WTC11 (cell line): ENCODE measurements around the gene NXT1. TPM values are rescaled to one million over a fixed set of nuclear protein-coding genes. Genes with fewer than 3 reads are reported as not detected.

Experiments used
- ATAC-seq: fragments of 200-7000 bp; cut with Tn5 transposase; 2 replicates; pipeline ENCODE4 v1.10.0; 2021; ENCODE audit warnings: mild to moderate bottlenecking, moderate library complexity
- CTCF ChIA-PET: fragments of 300-600 bp; sonication (Branson Sonifier 250); formaldehyde crosslinking; loops from one replicate; lab custom pipeline; 2021; ENCODE audit warnings: antibody characterized with exemption; lab: Charles Lee
- POLR2A ChIA-PET: fragments of 350-600 bp; sonication (Branson Sonifier 250); formaldehyde crosslinking; loops from one replicate; lab custom pipeline; 2021; ENCODE audit warnings: antibody characterized with exemption; lab: Charles Lee
- DNase-seq: peaks from one replicate; pipeline ENCODE4 v3.0.0; 2021; ENCODE audit warnings: low spot score
- H3K27ac Mint-ChIP-seq: 2 replicates; pipeline ENCODE4 v1.8.0; 2021; ENCODE audit warnings: mixed read lengths
- H3K27me3 Mint-ChIP-seq: 2 replicates; pipeline ENCODE4 v1.8.0; 2021; ENCODE audit warnings: low read depth, mild to moderate bottlenecking, moderate library complexity, mixed read lengths
- H3K36me3 Mint-ChIP-seq: 2 replicates; pipeline ENCODE4 v1.8.0; 2021; ENCODE audit warnings: mixed read lengths
- H3K4me1 Mint-ChIP-seq: 2 replicates; pipeline ENCODE4 v1.8.0; 2022; ENCODE audit warnings: mixed read lengths
- H3K4me3 Mint-ChIP-seq: 2 replicates; pipeline ENCODE4 v1.8.0; 2021; ENCODE audit warnings: mild to moderate bottlenecking, moderate library complexity, mixed read lengths
- H3K9me3 Mint-ChIP-seq: 2 replicates; pipeline ENCODE4 v1.8.0; 2021; ENCODE audit warnings: mixed read lengths
- ATF1 ChIP-seq: sonication (generic); formaldehyde crosslinking; IDR thresholded peaks from 2 replicates; pipeline ENCODE4 v1.8.1; 2023; ENCODE audit warnings: mild to moderate bottlenecking, moderate library complexity, missing genetic modification reagents
- ESRRA ChIP-seq: sonication (generic); formaldehyde crosslinking; IDR thresholded peaks from 2 replicates; pipeline ENCODE4 v1.8.1; 2022; ENCODE audit warnings: mild to moderate bottlenecking, missing genetic modification reagents, borderline replicate concordance
- ETV6 ChIP-seq: sonication (generic); formaldehyde crosslinking; IDR thresholded peaks from 2 replicates; pipeline ENCODE4 v1.8.1; 2022; ENCODE audit warnings: mild to moderate bottlenecking, missing genetic modification reagents
- FOXP1 ChIP-seq: sonication (generic); formaldehyde crosslinking; IDR thresholded peaks from 2 replicates; pipeline ENCODE4 v1.8.0; 2022; ENCODE audit warnings: missing genetic modification reagents, mild to moderate bottlenecking, moderate library complexity, borderline replicate concordance
- GRHL2 ChIP-seq: fragments of 250-450 bp; sonication (Bioruptor Pico); IDR thresholded peaks from 2 replicates; pipeline ENCODE4 v1.8.0; 2022; ENCODE audit warnings: mild to moderate bottlenecking, moderate library complexity; ENCODE audit not compliant: insufficient replicate concordance, severe bottlenecking
- IRF2 ChIP-seq: sonication (generic); formaldehyde crosslinking; IDR thresholded peaks from 2 replicates; pipeline ENCODE4 v1.8.0; 2022; ENCODE audit warnings: low read depth, missing genetic modification reagents, borderline replicate concordance
- MYBL2 ChIP-seq: sonication (generic); formaldehyde crosslinking; IDR thresholded peaks from 2 replicates; pipeline ENCODE4 v1.8.1; 2023; ENCODE audit warnings: mild to moderate bottlenecking, moderate library complexity, missing genetic modification reagents
- NFYB ChIP-seq: sonication (generic); formaldehyde crosslinking; conservative IDR thresholded peaks from 2 replicates; pipeline ENCODE4 v1.8.0; 2022; ENCODE audit warnings: low read depth, missing genetic modification reagents
- NR2C2 ChIP-seq: sonication (generic); formaldehyde crosslinking; IDR thresholded peaks from 2 replicates; pipeline ENCODE4 v1.8.0; 2022; ENCODE audit warnings: mild to moderate bottlenecking, missing genetic modification reagents
- PRRX2 ChIP-seq: fragments of 250-450 bp; sonication (Bioruptor Pico); IDR thresholded peaks from 2 replicates; pipeline ENCODE4 v1.8.0; 2021; ENCODE audit warnings: mild to moderate bottlenecking
- ZNF396 ChIP-seq: fragments of 250-450 bp; sonication (Bioruptor Pico); IDR thresholded peaks from 2 replicates; pipeline ENCODE4 v1.8.0; 2021; ENCODE audit warnings: mild to moderate bottlenecking, moderate library complexity, borderline replicate concordance
- total RNA-seq: library from RNA; stranded (reverse); gene quantifications from 3 replicates; pipeline ENCODE4 v1.2.3, GENCODE V29; 2021
- TF ChIP-seq, protein P1 (sequence below): fragments of 250-450 bp; sonication (Bioruptor Pico); IDR thresholded peaks from 2 replicates; pipeline ENCODE4 v1.9.0; 2021; ENCODE audit warnings: mild to moderate bottlenecking
- TF ChIP-seq, protein P2 (sequence below): sonication (generic); formaldehyde crosslinking; IDR thresholded peaks from 2 replicates; pipeline ENCODE4 v1.8.0; 2022; ENCODE audit warnings: mild to moderate bottlenecking, missing genetic modification reagents
- TF ChIP-seq, protein P3 (sequence below): sonication (generic); formaldehyde crosslinking; IDR thresholded peaks from 2 replicates; pipeline ENCODE4 v1.8.0; 2022; ENCODE audit warnings: mild to moderate bottlenecking, missing genetic modification reagents
- TF ChIP-seq, protein P4 (sequence below): sonication (generic); formaldehyde crosslinking; IDR thresholded peaks from 2 replicates; pipeline ENCODE4 v1.8.1; 2022; ENCODE audit warnings: low read depth, mild to moderate bottlenecking, moderate library complexity, missing genetic modification reagents, borderline replicate concordance
- TF ChIP-seq, protein P5 (sequence below): fragments of 250-450 bp; sonication (Bioruptor Pico); IDR thresholded peaks from 2 replicates; pipeline ENCODE4 v1.9.0; 2021; ENCODE audit warnings: mild to moderate bottlenecking, borderline replicate concordance

NXT1 gene
- total RNA-seq, 1 experiment from 2014 or later: 18.8 TPM

DNA sequence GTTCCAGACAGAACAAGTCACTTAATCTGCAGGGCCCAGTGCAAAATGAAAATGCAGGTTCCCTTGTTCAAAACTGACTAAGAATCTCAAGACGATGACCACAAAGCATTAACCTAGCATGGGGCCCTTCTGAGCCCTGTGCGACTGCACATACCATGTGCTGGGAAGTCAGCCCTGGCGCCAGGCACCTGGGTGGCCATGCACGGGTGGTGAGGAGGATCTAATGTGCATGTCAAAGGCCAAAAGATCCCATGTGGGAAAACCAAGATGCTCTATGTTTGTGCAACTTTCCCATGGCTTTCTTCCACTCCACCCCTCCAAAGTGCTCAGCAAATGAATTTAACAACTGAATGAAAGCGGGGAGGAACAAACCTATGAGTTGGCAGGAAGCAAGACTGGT lies 33.5 kb upstream of the NXT1 start (continued):
- TF ChIP-seq, protein P1, sequence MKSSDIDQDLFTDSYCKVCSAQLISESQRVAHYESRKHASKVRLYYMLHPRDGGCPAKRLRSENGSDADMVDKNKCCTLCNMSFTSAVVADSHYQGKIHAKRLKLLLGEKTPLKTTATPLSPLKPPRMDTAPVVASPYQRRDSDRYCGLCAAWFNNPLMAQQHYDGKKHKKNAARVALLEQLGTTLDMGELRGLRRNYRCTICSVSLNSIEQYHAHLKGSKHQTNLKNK (CRISPR knock-in tag): no peak
- no peak for TF ChIP-seq PRRX2
- TF ChIP-seq IRF2 (CRISPR knock-in tag): no peak

DNA sequence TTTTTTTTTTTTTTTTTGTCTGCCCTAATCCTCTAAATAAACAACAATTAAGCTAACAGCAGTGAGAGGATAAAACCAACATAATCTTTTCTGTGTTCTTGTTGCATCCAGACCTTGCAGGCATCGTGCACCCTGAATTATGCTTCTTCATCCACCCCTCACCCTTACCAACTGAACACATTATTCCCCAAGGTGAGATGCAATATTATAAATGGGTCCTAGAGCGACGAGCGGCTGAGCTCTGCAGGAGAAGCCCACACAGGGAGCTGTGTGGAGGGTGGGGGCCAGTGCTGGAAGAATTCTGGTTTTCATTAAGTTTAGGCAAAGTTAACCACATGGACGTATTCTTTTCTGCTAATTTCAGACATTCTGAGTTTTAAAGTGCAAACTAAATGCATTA lies 32.2 kb upstream of the NXT1 start:
- no peaks in the 10 kb centered on the region; the same call in 1 of the 2 replicates for H3K4me1 Mint-ChIP-seq
- no peaks in the 10 kb centered on the region; the same call in 1 of the 2 replicates for H3K36me3 Mint-ChIP-seq
- DNase-seq: no peak
- H3K27ac Mint-ChIP-seq: no peak overlapping the region
- H3K4me3 Mint-ChIP-seq: no peak overlapping the region
- no peak for ATAC-seq
- TF ChIP-seq MYBL2 (no peak), ZNF396 (CRISPR knock-in tag) (no peak), NR2C2 (no peak), ETV6 (CRISPR knock-in tag) (no peak)
- TF ChIP-seq, protein P2, sequence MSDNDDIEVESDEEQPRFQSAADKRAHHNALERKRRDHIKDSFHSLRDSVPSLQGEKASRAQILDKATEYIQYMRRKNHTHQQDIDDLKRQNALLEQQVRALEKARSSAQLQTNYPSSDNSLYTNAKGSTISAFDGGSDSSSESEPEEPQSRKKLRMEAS (CRISPR knock-in tag): no peak
- TF ChIP-seq, protein P3, sequence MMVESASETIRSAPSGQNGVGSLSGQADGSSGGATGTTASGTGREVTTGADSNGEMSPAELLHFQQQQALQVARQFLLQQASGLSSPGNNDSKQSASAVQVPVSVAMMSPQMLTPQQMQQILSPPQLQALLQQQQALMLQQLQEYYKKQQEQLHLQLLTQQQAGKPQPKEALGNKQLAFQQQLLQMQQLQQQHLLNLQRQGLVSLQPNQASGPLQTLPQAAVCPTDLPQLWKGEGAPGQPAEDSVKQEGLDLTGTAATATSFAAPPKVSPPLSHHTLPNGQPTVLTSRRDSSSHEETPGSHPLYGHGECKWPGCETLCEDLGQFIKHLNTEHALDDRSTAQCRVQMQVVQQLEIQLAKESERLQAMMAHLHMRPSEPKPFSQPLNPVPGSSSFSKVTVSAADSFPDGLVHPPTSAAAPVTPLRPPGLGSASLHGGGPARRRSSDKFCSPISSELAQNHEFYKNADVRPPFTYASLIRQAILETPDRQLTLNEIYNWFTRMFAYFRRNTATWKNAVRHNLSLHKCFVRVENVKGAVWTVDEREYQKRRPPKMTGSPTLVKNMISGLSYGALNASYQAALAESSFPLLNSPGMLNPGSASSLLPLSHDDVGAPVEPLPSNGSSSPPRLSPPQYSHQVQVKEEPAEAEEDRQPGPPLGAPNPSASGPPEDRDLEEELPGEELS (CRISPR knock-in tag): no peak
- ChIA-PET POLR2A (no interaction called here), CTCF (interaction anchor here (0.6 to 0.8 kb wide), 3 partner anchors 22 to 1929 kb away, joined by 3 read pairs; no protein-coding TSS in a partner anchor)
- H3K27me3 Mint-ChIP-seq: no peaks in the 10 kb centered on the region
- H3K9me3 Mint-ChIP-seq: peaks cover 12% of the 10 kb centered on the region

DNA sequence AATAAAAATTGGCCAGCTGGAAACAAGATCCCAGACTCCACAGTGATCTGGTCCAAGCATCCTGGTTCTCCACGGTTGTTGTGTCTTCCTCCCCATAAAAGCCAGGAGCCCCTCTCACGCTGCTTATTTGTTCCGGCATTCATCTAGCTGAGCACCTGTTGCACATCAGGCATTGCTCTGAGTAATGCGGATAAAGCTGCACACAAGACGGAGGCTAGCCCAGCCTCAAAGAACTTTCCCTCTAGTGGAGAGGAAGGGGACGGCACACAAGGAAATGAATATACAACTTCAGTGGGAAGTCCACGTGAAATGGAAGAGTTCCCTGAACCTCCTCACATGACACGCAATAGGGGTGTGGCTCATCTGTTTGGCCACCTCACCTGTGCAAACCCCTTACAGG lies 30.3 kb upstream of the NXT1 start:
- TF ChIP-seq, protein P4, sequence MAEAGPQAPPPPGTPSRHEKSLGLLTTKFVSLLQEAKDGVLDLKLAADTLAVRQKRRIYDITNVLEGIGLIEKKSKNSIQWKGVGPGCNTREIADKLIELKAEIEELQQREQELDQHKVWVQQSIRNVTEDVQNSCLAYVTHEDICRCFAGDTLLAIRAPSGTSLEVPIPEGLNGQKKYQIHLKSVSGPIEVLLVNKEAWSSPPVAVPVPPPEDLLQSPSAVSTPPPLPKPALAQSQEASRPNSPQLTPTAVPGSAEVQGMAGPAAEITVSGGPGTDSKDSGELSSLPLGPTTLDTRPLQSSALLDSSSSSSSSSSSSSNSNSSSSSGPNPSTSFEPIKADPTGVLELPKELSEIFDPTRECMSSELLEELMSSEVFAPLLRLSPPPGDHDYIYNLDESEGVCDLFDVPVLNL (CRISPR knock-in tag): no peak
- TF ChIP-seq, protein P5, sequence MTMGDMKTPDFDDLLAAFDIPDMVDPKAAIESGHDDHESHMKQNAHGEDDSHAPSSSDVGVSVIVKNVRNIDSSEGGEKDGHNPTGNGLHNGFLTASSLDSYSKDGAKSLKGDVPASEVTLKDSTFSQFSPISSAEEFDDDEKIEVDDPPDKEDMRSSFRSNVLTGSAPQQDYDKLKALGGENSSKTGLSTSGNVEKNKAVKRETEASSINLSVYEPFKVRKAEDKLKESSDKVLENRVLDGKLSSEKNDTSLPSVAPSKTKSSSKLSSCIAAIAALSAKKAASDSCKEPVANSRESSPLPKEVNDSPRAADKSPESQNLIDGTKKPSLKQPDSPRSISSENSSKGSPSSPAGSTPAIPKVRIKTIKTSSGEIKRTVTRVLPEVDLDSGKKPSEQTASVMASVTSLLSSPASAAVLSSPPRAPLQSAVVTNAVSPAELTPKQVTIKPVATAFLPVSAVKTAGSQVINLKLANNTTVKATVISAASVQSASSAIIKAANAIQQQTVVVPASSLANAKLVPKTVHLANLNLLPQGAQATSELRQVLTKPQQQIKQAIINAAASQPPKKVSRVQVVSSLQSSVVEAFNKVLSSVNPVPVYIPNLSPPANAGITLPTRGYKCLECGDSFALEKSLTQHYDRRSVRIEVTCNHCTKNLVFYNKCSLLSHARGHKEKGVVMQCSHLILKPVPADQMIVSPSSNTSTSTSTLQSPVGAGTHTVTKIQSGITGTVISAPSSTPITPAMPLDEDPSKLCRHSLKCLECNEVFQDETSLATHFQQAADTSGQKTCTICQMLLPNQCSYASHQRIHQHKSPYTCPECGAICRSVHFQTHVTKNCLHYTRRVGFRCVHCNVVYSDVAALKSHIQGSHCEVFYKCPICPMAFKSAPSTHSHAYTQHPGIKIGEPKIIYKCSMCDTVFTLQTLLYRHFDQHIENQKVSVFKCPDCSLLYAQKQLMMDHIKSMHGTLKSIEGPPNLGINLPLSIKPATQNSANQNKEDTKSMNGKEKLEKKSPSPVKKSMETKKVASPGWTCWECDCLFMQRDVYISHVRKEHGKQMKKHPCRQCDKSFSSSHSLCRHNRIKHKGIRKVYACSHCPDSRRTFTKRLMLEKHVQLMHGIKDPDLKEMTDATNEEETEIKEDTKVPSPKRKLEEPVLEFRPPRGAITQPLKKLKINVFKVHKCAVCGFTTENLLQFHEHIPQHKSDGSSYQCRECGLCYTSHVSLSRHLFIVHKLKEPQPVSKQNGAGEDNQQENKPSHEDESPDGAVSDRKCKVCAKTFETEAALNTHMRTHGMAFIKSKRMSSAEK (CRISPR knock-in tag): no peak
- TF ChIP-seq FOXP1 (CRISPR knock-in tag) (no peak), NFYB (CRISPR knock-in tag) (no peak), GRHL2 (no peak), ATF1 (CRISPR knock-in tag) (no peak), ESRRA (no peak)
- ATAC-seq (no peak), DNase-seq (no peak)
- Mint-ChIP-seq H3K27ac (no peak overlapping the region), H3K4me1 (peaks cover 4% of the 10 kb centered on the region), H3K4me3 (no peak overlapping the region), H3K27me3 (no peaks in the 10 kb centered on the region), H3K9me3 (peaks cover 12% of the 10 kb centered on the region), H3K36me3 (no peaks in the 10 kb centered on the region; the same call in 1 of the 2 replicates)
- ChIA-PET CTCF (interaction anchor here (0.8 to 1.5 kb wide), 10 partner anchors 15 to 629 kb away, joined by 3 to 8 read pairs (median 4); no protein-coding TSS in a partner anchor), POLR2A (no interaction called here)
